Stomach (tissue), 4 donors: ENCODE results near the gene COL18A1.

Experiments used
- EP300 ChIP-seq: sonication (generic); formaldehyde crosslinking; IDR thresholded peaks from one replicate; pipeline ENCODE4 v1.6.1; 2017; ENCODE audit warnings: antibody characterized with exemption
- POLR2A ChIP-seq, 4 donors: fragments of 450-650 bp; IDR thresholded peaks; one replicate each; pipeline ENCODE4 v1.6.1; 2016; ENCODE audit warnings: antibody characterized with exemption in 4 of 4, control low read depth in 2 of 4, mild to moderate bottlenecking in 1 of 4, moderate library complexity in 1 of 4
- POLR2AphosphoS5 ChIP-seq, 3 donors: sonication (generic); formaldehyde crosslinking; IDR thresholded peaks; one replicate each; pipeline ENCODE4 v1.6.1; 2016; ENCODE audit warnings: antibody characterized with exemption in 3 of 3
- TF ChIP-seq, protein P1 (sequence below), 7 experiments: fragments of 450-650 bp in 4 of 7; fragments of 200-600 bp in 3 of 7; sonication (generic) in 3 of 7; IDR thresholded peaks; one replicate each; pipeline ENCODE4 v1.5.1; 2016 to 2019; ENCODE audit warnings: antibody characterized with exemption in 7 of 7, control low read depth in 2 of 7, mild to moderate bottlenecking in 1 of 7

GRCh38 chr21:45521241-45521640 lies 116.3 kb downstream of the COL18A1 start:
- TF ChIP-seq, protein P1, sequence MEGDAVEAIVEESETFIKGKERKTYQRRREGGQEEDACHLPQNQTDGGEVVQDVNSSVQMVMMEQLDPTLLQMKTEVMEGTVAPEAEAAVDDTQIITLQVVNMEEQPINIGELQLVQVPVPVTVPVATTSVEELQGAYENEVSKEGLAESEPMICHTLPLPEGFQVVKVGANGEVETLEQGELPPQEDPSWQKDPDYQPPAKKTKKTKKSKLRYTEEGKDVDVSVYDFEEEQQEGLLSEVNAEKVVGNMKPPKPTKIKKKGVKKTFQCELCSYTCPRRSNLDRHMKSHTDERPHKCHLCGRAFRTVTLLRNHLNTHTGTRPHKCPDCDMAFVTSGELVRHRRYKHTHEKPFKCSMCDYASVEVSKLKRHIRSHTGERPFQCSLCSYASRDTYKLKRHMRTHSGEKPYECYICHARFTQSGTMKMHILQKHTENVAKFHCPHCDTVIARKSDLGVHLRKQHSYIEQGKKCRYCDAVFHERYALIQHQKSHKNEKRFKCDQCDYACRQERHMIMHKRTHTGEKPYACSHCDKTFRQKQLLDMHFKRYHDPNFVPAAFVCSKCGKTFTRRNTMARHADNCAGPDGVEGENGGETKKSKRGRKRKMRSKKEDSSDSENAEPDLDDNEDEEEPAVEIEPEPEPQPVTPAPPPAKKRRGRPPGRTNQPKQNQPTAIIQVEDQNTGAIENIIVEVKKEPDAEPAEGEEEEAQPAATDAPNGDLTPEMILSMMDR (IDR thresholded peaks at IDR 0.05), result no peak
- TF ChIP-seq POLR2A (IDR thresholded peaks at IDR 0.05) (no peak), POLR2AphosphoS5 (IDR thresholded peaks at IDR 0.05) (no peak), EP300 (no peak)
